Retinal pigment epithelial cell (primary cell): ENCODE results near the gene DGKI.

Experiments
- DNase-seq: peaks from one replicate; pipeline ENCODE4 v3.0.0-alpha.2; 2010; ENCODE audit warnings: low read depth
- H3K4me3 ChIP-seq: 2 replicates; pipeline ENCODE4 v1.5.1; 2011; ENCODE audit warnings: mild to moderate bottlenecking, low read length, control low read depth, moderate library complexity
- CTCF ChIP-seq: conservative IDR thresholded peaks from 2 replicates; pipeline ENCODE4 v1.5.1; 2011; ENCODE audit warnings: low read depth, low read length, control low read depth, inconsistent platforms

Gene DGKI

GRCh38 chr7:137411446-137411845 lies 435.3 kb downstream of the DGKI start:
- TF ChIP-seq CTCF: no peak
- DNase-seq: no peak
- H3K4me3 ChIP-seq: no peak overlapping the region

GRCh38 chr7:137408126-137408525 lies 438.6 kb downstream of the DGKI start:
- no peak overlapping the region for H3K4me3 ChIP-seq
- TF ChIP-seq CTCF: no peak
- no peak for DNase-seq

- no peak for DNase-seq
- H3K4me3 ChIP-seq: no peak overlapping the region
- TF ChIP-seq CTCF: no peak
These were observed 439.7 kb downstream of the DGKI start for GRCh38 chr7:137407078-137407477.

GRCh38 chr7:137404660-137405317 lies 442.0 kb downstream of the DGKI start:
- DNase-seq: no peak
- TF ChIP-seq CTCF: no peak
- no peak overlapping the region for H3K4me3 ChIP-seq

GRCh38 chr7:137403353-137403695 lies 443.4 kb downstream of the DGKI start:
- no peak for DNase-seq
- no peak for TF ChIP-seq CTCF

GRCh38 chr7:137402536-137403352 lies 444.0 kb downstream of the DGKI start:
- no peak for TF ChIP-seq CTCF
- H3K4me3 ChIP-seq: no peak overlapping the region

More at GRCh38 chr7:137403353-137403695, 443.4 kb downstream of the DGKI start:
- H3K4me3 ChIP-seq: no peak overlapping the region

More at GRCh38 chr7:137402536-137403352, 444.0 kb downstream of the DGKI start:
- no peak for DNase-seq
